Duodenal mucosa (tissue), 2 donors: ENCODE data around the gene NKAIN4.

Experiments
- H3K27ac ChIP-seq: one replicate; pipeline ENCODE4 v1.7.0; 2013; ENCODE audit warnings: low read depth, low read length
- H3K27me3 ChIP-seq, 2 donors: one replicate each; pipeline ENCODE4 v1.7.0; 2013; ENCODE audit warnings: low read length in 2 of 2, control low read depth in 1 of 2; ENCODE audit not compliant: insufficient read depth in 2 of 2, control insufficient read depth in 1 of 2
- H3K36me3 ChIP-seq, 2 donors: one replicate each; pipeline ENCODE4 v1.7.0; 2013; ENCODE audit warnings: low read length in 2 of 2, control low read depth in 1 of 2; ENCODE audit not compliant: insufficient read depth in 2 of 2, control insufficient read depth in 1 of 2
- H3K4me1 ChIP-seq, 2 donors: one replicate each; pipeline ENCODE4 v1.7.0; 2013; ENCODE audit warnings: low read length in 2 of 2, control low read depth in 1 of 2; ENCODE audit not compliant: insufficient read depth in 2 of 2, control insufficient read depth in 1 of 2
- H3K4me3 ChIP-seq, 2 donors: one replicate each; pipeline ENCODE4 v1.7.0; 2013; ENCODE audit warnings: low read length in 2 of 2, low read depth in 1 of 2
- H3K9ac ChIP-seq, 2 donors: one replicate each; pipeline ENCODE4 v1.7.0; 2013; ENCODE audit warnings: low read length in 2 of 2, low read depth in 1 of 2
- H3K9me3 ChIP-seq, 2 donors: one replicate each; pipeline ENCODE4 v1.7.0; 2013; ENCODE audit warnings: low read length in 2 of 2, control low read depth in 1 of 2; ENCODE audit not compliant: control insufficient read depth in 1 of 2

NKAIN4 gene

GRCh38 chr20:63248835-63249591, 5.2 kb downstream of the NKAIN4 start:
- H3K4me3 ChIP-seq: no peak overlapping the region
- no peaks in the 10 kb centered on the region for H3K36me3 ChIP-seq
- H3K4me1 ChIP-seq: no peaks in the 10 kb centered on the region
- H3K9ac ChIP-seq: no peak overlapping the region
- H3K27ac ChIP-seq: no peak overlapping the region
- peaks cover 24 to 30% of the 10 kb centered on the region in 2 donors for H3K27me3 ChIP-seq
- no peaks in the 10 kb centered on the region for H3K9me3 ChIP-seq

GRCh38 chr20:63247671-63248228, 6.5 kb downstream of the NKAIN4 start:
- no peak overlapping the region for H3K27ac ChIP-seq
- no peak overlapping the region for H3K4me3 ChIP-seq
- H3K4me1 ChIP-seq: no peaks in the 10 kb centered on the region
- peaks cover 18 to 23% of the 10 kb centered on the region in 2 donors for H3K27me3 ChIP-seq
- no peak overlapping the region for H3K9ac ChIP-seq
- no peaks in the 10 kb centered on the region for H3K36me3 ChIP-seq
- no peaks in the 10 kb centered on the region for H3K9me3 ChIP-seq

GRCh38 chr20:63246490-63247288, 7.6 kb downstream of the NKAIN4 start:
- Histone ChIP-seq H3K27ac (no peak overlapping the region), H3K9ac (no peak overlapping the region), H3K27me3 (peaks cover 13 to 16% of the 10 kb centered on the region in 2 donors), H3K9me3 (no peaks in the 10 kb centered on the region), H3K4me1 (no peaks in the 10 kb centered on the region), H3K4me3 (no peak overlapping the region), H3K36me3 (no peaks in the 10 kb centered on the region)

GRCh38 chr20:63244468-63244867, 9.8 kb downstream of the NKAIN4 start:
- Histone ChIP-seq H3K27ac (no peak overlapping the region), H3K9ac (no peak overlapping the region), H3K4me1 (no peaks in the 10 kb centered on the region), H3K9me3 (no peaks in the 10 kb centered on the region), H3K4me3 (no peak overlapping the region), H3K36me3 (no peaks in the 10 kb centered on the region), H3K27me3 (peaks cover 13 to 16% of the 10 kb centered on the region in 2 donors)

GRCh38 chr20:63243604-63244247, 10.5 kb downstream of the NKAIN4 start:
- Histone ChIP-seq H3K4me3 (no peak overlapping the region), H3K4me1 (no peaks in the 10 kb centered on the region), H3K27ac (no peak overlapping the region), H3K9me3 (no peaks in the 10 kb centered on the region), H3K36me3 (no peaks in the 10 kb centered on the region), H3K9ac (no peak overlapping the region), H3K27me3 (peaks cover 13 to 16% of the 10 kb centered on the region in 2 donors)

GRCh38 chr20:63242736-63243135, 11.5 kb downstream of the NKAIN4 start:
- no peaks in the 10 kb centered on the region for H3K36me3 ChIP-seq
- H3K27ac ChIP-seq: no peak overlapping the region
- no peak overlapping the region for H3K9ac ChIP-seq
- H3K4me1 ChIP-seq: no peaks in the 10 kb centered on the region
- no peak overlapping the region for H3K4me3 ChIP-seq
- peaks cover 7 to 12% of the 10 kb centered on the region in 2 donors for H3K27me3 ChIP-seq
- no peaks in the 10 kb centered on the region for H3K9me3 ChIP-seq

- no peak overlapping the region for H3K4me3 ChIP-seq
- H3K27me3 ChIP-seq: no peaks in the 10 kb centered on the region
- H3K9ac ChIP-seq: no peak overlapping the region
- H3K4me1 ChIP-seq: no peaks in the 10 kb centered on the region
- H3K9me3 ChIP-seq: no peaks in the 10 kb centered on the region
- no peaks in the 10 kb centered on the region for H3K36me3 ChIP-seq
- H3K27ac ChIP-seq: no peak overlapping the region
Measured at GRCh38 chr20:63241272-63241671, 13.0 kb downstream of the NKAIN4 start.

GRCh38 chr20:63240004-63240403, 14.3 kb downstream of the NKAIN4 start:
- H3K4me1 ChIP-seq: no peaks in the 10 kb centered on the region
- no peak overlapping the region for H3K27ac ChIP-seq
- no peaks in the 10 kb centered on the region for H3K27me3 ChIP-seq
- no peaks in the 10 kb centered on the region for H3K36me3 ChIP-seq
- no peak overlapping the region for H3K4me3 ChIP-seq
- no peaks in the 10 kb centered on the region for H3K9me3 ChIP-seq
- no peak overlapping the region for H3K9ac ChIP-seq

GRCh38 chr20:63239431-63239830, 14.8 kb downstream of the NKAIN4 start:
- Histone ChIP-seq H3K27ac (no peak overlapping the region), H3K9me3 (no peaks in the 10 kb centered on the region), H3K36me3 (no peaks in the 10 kb centered on the region), H3K4me1 (no peaks in the 10 kb centered on the region), H3K9ac (no peak overlapping the region), H3K4me3 (no peak overlapping the region), H3K27me3 (no peaks in the 10 kb centered on the region)
